Aorta (tissue), 5 donors: ENCODE results near the gene INPP5K. TPM values are rescaled to one million over a fixed set of nuclear protein-coding genes. Genes with fewer than 3 reads are reported as not detected.
A peak's percentile ranks its signal among the peaks of the same experiment; 100 is the strongest.

Experiments
- ATAC-seq: fragments of 200-7000 bp; cut with Tn5 transposase; one replicate; pipeline ENCODE4 v1.9.1; 2022; ENCODE audit warnings: moderate library complexity; ENCODE audit not compliant: low FRiP score
- DNase-seq, 2 donors: peaks; one replicate each; pipeline ENCODE4 v3.0.0-alpha.2; 2020
- H3K27ac ChIP-seq, 2 donors: one replicate each; pipeline ENCODE4 v1.5.1; 2013; ENCODE audit warnings: low read length in 2 of 2, mild to moderate bottlenecking in 2 of 2, moderate library complexity in 2 of 2, control low read depth in 1 of 2, inconsistent platforms in 1 of 2, low read depth in 1 of 2
- H3K27me3 ChIP-seq, 2 donors: one replicate each; pipeline ENCODE4 v1.6.1; 2013; ENCODE audit warnings: control low read depth in 1 of 2, low read length in 1 of 2, mild to moderate bottlenecking in 1 of 2, moderate library complexity in 1 of 2; ENCODE audit not compliant: insufficient read depth in 2 of 2, control insufficient read depth in 1 of 2
- H3K36me3 ChIP-seq, 2 donors: one replicate each; pipeline ENCODE4 v1.6.1; 2013; ENCODE audit warnings: control low read depth in 1 of 2, low read length in 1 of 2, mild to moderate bottlenecking in 1 of 2; ENCODE audit not compliant: insufficient read depth in 2 of 2, control insufficient read depth in 1 of 2
- H3K4me1 ChIP-seq, 2 donors: one replicate each; pipeline ENCODE4 v1.6.1; 2013; ENCODE audit warnings: low read length in 2 of 2, control low read depth in 1 of 2, mild to moderate bottlenecking in 1 of 2, moderate library complexity in 1 of 2; ENCODE audit not compliant: insufficient read depth in 2 of 2, control insufficient read depth in 1 of 2
- H3K4me3 ChIP-seq, 2 donors: one replicate each; pipeline ENCODE4 v1.5.1; 2013; ENCODE audit warnings: low read length in 2 of 2, control low read depth in 1 of 2, mild to moderate bottlenecking in 1 of 2
- H3K9me3 ChIP-seq: one replicate; pipeline ENCODE4 v1.6.1; 2013; ENCODE audit warnings: mild to moderate bottlenecking, low read length; ENCODE audit not compliant: control insufficient read depth
- WGBS, 2 donors: extraction: QIAGEN DNeasy Blood & Tissue Kit; methylation state at CpG; one replicate each; pipeline ENCODE4 v1.1.7; 2013; 5-methylcytosine and 5-hydroxymethylcytosine counted together
- intact Hi-C, 2 donors: fragments of 100-400 bp; cut with DNase I; formaldehyde crosslinking; loops; one replicate each; pipeline versions ENCODE4 v1.14.2 to v1.15.0; 2022
- polyA plus RNA-seq, 2 donors: library from polyadenylated mRNA; stranded (reverse); fragments of 200-250 nt; gene quantifications; one replicate each; pipeline ENCODE4 v1.2.3, GENCODE V29; 2013
- total RNA-seq, 2 donors: library from RNA; stranded (reverse); fragmentation: NEBNext Ultra II Directional; extraction: Animal tissue kit (Norgen Biotek cat#: 25700); gene quantifications; one replicate each; pipeline ENCODE4 v1.2.1, GENCODE V29; 2021
- donor health status: healthy with polysubstance abuse.
- donor health status: Bipolar disorder and iron deficiency.
- donor health status: DM: no; HTN: no; CAD: no.
- donor health status: DM: no; HTN: no; CAD: no.
- donor health status: DM: yes; HTN: yes; CAD: no.

Gene INPP5K
- total and polyA plus RNA-seq, 4 donors = 13.5 to 51.3 (median 38.2) TPM

- peak; percentile 30 for ATAC-seq
- 59 to 65% methylated on average over 20 to 23 of the region's 23 CpGs for WGBS, 2 donors
Observed at GRCh38 chr17:1493291-1493980, 23.0 kb downstream of the INPP5K start.

GRCh38 chr17:1492249-1493206, 23.9 kb downstream of the INPP5K start, which contains the start of gene MYO1C:
Gene MYO1C, minus strand, starts transcription at chr17:1492686. Its CDS starts 199 bp downstream, at chr17:1492487.
- intact Hi-C loops = loop anchor here in 1 of 2 donors (2.0 to 5.0 kb wide), 2 partner anchors 20 to 125 kb away; no protein-coding TSS in a partner anchor
- ATAC-seq = no peak
- peak within 1 kb of the TSS; percentile 59 to 80 for H3K4me3 ChIP-seq
- peak in 1 of 2 donors; percentile 82 for DNase-seq
- H3K27me3 ChIP-seq = no peaks in the 10 kb centered on the region
- no peaks in the 10 kb centered on the region for H3K9me3 ChIP-seq
- H3K4me1 ChIP-seq = peaks cover 0 to 3% of the 10 kb centered on the region in 2 donors
- peak within 1 kb of the TSS; percentile 47 to 79 for H3K27ac ChIP-seq
- no peaks in the 10 kb centered on the region for H3K36me3 ChIP-seq
- WGBS, 2 donors = 60 to 61% methylated on average over 35 of the region's 35 CpGs

More at GRCh38 chr17:1493291-1493980, 23.0 kb downstream of the INPP5K start:
- H3K36me3 ChIP-seq = peaks cover 1 to 4% of the 10 kb centered on the region in 2 donors
- peak overlapping the region in 1 of 2 donors; percentile 39 for H3K27ac ChIP-seq
- intact Hi-C loops = loop anchor here in 1 of 2 donors (2.0 to 5.0 kb wide), 2 partner anchors 19 to 126 kb away; no protein-coding TSS in a partner anchor
- H3K27me3 ChIP-seq = no peaks in the 10 kb centered on the region
- H3K4me3 ChIP-seq = no peak overlapping the region
- peak in 1 of 2 donors; percentile 72 for DNase-seq
- H3K9me3 ChIP-seq = no peaks in the 10 kb centered on the region
- H3K4me1 ChIP-seq = peaks cover 0 to 3% of the 10 kb centered on the region in 2 donors

GRCh38 chr17:1491443-1492248, 24.8 kb downstream of the INPP5K start:
- H3K4me1 ChIP-seq = peaks cover 0 to 3% of the 10 kb centered on the region in 2 donors
- intact Hi-C loops = loop anchor here in 1 of 2 donors (2.0 to 5.0 kb wide), 3 partner anchors 21 to 124 kb away; partner anchors contain the start of gene CRK
- peak; percentile 76 to 92 for DNase-seq

GRCh38 chr17:1490643-1491442, 25.6 kb downstream of the INPP5K start:
- H3K9me3 ChIP-seq = no peaks in the 10 kb centered on the region
- WGBS, 2 donors = 1% methylated on average over 40 to 52 of the region's 52 CpGs
- no peak for ATAC-seq
- intact Hi-C loops = loop anchor here in 1 of 2 donors (2.0 to 5.0 kb wide), 2 partner anchors 34 to 124 kb away; partner anchors contain the start of gene CRK
- peaks cover 0 to 3% of the 10 kb centered on the region in 2 donors for H3K4me1 ChIP-seq
- DNase-seq = peak; percentile 83 to 93
- peak overlapping the region; percentile 72 to 90 for H3K27ac ChIP-seq
- H3K27me3 ChIP-seq = no peaks in the 10 kb centered on the region
- H3K4me3 ChIP-seq = peak overlapping the region; percentile 59 to 80
- no peaks in the 10 kb centered on the region for H3K36me3 ChIP-seq

More at GRCh38 chr17:1491443-1492248, 24.8 kb downstream of the INPP5K start:
- Histone ChIP-seq H3K27ac (peak overlapping the region; percentile 72 to 90), H3K27me3 (no peaks in the 10 kb centered on the region), H3K36me3 (no peaks in the 10 kb centered on the region), H3K9me3 (no peaks in the 10 kb centered on the region), H3K4me3 (peak overlapping the region; percentile 59 to 80)
- 1 to 2% methylated on average over 53 to 94 of the region's 94 CpGs for whole genome bisulfite sequencing, 2 donors
- ATAC-seq = peak; percentile 58

GRCh38 chr17:1488826-1489270, 27.6 kb downstream of the INPP5K start:
- intact Hi-C loops = no loop called here
- WGBS, 2 donors = 24 to 31% methylated on average over 7 of the region's 7 CpGs
- no peaks in the 10 kb centered on the region for H3K27me3 ChIP-seq
- ATAC-seq (no peak), DNase-seq (peak in 1 of 2 donors; percentile 67)
- peak overlapping the region; percentile 32 to 94 for H3K27ac ChIP-seq
- H3K9me3 ChIP-seq = no peaks in the 10 kb centered on the region
- peak overlapping the region in 1 of 2 donors; percentile 23 for H3K4me3 ChIP-seq
- H3K4me1 ChIP-seq = no peaks in the 10 kb centered on the region
- H3K36me3 ChIP-seq = no peaks in the 10 kb centered on the region

- no peaks in the 10 kb centered on the region for H3K4me1 ChIP-seq
- DNase-seq (peak; percentile 91 to 98), ATAC-seq (peak; percentile 81)
- intact Hi-C loops = no loop called here
- H3K27ac ChIP-seq = peak overlapping the region; percentile 32 to 94
- no peaks in the 10 kb centered on the region for H3K27me3 ChIP-seq
- H3K9me3 ChIP-seq = no peaks in the 10 kb centered on the region
- WGBS, 2 donors = 1% methylated on average over 28 to 72 of the region's 72 CpGs
- H3K36me3 ChIP-seq = no peaks in the 10 kb centered on the region
- H3K4me3 ChIP-seq = peak overlapping the region in 1 of 2 donors; percentile 28
Observed at GRCh38 chr17:1487939-1488825, 28.2 kb downstream of the INPP5K start.
